Activated T-cell treated with anti-CD3 and anti-CD28 coated beads for 1 hour (primary cell): ENCODE measurements around the gene RND3.

Experiments used
- DNase-seq: peaks from one replicate; pipeline ENCODE4 v3.0.0-alpha.2; 2020; ENCODE audit warnings: low read depth

The RND3 gene

DNA sequence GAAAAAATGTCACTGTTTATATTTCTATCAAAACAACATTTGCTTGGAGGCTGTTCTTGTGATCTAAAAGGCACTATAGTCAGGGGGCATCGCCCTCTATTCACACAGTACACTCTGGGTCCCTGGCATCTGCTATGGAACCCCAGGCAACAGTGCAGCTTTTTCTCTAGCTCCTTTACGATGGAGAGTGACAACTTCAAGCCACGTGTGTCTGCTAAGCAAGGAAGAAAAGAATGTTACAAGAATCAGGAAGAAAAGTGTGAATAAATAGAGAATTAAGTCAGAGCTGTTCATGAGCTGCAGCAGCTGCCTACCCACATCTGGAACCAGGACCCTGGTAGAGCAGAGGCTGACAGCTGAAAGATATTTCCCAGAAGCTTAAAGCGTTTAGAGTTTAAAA lies 11.2 kb downstream of the RND3 start:
- no peak for DNase-seq

DNA sequence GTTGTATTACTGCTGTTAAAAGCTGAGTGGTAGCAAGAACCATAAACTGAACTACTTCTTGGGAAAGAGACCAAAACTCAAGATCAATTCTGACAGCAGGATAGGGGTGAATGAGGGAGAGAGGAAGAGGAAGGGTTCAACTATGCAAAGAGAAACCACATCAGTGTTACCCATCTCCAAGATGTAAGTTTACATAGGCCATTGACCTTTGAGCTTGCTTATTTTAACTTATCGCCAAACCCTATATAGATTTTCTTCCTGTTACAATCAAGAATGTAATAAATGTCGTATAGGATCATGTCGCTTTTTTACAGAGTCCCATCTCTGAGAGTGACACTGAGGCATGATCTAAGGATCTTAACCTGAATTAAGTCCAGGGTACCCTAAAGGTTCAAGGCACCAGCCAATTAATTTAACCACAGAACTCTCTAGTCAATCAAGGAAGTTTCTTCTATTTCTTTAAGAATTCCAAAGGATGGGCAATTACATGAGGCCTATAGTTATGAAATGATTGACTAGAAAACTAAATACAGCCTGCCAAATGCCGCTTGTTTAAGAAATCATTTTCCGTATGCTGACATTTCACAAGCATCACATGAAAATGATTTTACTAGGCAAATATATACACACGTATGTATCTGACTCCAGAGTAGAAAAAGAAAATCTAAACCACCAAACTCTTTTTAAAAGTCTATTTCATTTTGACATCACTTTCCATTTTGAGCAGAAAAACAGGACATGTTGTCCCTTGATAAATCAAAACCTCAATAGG lies 11.8 kb downstream of the RND3 start:
- no peak for DNase-seq

DNA sequence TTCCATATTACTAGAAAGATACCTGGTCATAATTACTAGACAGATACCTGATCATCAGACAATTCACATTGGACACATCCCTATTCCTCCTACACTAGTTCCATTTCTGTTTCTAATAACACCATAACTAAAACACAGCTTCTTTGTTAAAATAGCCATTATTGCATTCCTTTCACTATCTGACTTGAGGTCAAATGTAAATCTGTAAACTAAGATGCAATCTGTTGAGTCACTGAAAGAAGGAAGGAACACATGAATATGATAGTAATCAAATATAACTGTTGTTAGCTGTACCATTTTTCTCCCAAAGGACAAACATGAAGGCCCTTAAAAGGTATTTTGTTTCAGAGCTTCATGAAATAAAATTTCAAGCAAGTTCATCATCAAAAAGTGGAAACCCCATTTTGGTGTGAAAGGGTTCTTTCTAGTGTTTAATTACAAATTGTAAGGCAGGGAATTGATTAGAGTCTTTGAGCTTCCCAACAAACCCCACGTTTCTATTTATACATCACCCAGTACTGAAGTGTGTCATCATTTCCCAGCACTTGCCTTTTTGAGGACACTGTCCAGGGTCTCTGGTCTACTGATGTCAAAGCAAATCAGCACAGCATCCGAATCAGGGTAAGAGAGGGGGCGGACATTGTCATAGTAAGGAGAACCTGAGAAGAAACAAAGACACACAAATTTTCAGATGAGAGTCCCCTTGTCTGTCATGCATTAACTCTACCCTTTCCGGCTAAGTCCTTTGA lies 13.0 kb downstream of the RND3 start:
- DNase-seq: no peak

DNA sequence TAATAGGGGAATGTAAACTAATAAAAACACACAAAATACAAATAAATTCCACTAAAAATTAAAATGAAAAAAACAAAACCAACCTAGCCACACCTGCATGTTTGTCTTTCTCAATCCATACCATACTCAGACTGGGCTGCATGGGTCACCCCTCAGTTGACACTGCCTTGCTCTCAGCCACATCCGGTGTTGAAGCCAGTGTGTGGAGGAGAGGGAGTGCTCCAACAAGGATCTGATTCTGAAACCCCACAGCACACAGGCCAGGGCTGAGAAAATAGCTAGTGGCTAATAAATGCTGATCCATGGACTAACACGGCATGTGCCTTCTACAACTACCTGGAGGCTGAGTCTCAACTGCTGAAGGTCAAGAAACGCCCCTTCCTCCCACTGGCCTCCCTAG lies 13.7 kb downstream of the RND3 start:
- no peak for DNase-seq

DNA sequence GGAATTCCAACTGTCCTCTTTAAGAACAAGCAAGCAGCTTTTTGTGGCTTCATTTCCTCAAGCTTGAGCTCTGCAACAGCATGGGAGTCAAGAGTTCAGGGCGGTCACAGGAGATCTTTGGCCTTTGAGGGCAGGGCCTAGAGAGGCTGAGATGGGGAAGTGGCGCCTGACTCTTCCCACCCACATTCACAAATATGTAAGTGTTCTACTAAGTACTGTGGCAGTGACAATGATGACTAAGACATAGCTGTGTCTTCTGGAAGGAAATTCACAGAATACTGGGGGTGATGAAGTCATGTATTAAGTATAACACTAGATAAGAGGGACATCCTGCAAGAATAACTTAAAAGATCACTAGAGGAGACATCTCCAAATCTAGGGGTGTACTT lies 15.0 kb downstream of the RND3 start:
- no peak for DNase-seq

DNA sequence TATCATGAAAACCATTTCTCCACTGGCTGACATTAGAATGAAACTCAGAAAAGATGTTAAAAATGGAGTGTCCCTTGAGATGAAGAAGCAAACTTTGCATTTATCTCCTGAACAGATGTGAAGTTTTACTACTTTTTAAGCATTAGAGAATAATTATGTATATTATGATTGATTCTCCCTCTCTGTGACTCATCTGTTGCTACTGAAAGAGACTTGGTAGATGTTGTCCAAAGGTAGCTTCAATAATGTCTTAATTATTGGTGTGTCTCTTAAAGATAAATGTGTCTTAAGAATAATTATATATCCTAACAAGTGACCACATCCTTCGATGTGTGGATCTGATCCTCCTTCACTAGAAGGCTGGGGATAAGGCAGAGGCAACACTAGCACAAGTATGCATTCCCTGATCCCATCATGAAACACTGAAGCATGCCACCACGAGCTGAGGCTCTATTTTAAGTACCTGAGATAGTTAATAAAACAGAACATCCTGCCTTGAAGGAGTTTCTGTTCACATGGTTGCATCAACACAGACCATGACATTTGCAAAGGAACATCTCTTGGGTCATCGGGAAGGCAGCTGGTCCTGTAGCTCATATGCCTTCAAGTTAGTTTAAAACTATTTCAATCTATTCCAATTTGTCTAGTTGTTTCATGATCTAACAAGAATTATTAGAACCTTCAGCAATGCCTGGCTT lies 15.5 kb downstream of the RND3 start:
- DNase-seq: no peak

DNA sequence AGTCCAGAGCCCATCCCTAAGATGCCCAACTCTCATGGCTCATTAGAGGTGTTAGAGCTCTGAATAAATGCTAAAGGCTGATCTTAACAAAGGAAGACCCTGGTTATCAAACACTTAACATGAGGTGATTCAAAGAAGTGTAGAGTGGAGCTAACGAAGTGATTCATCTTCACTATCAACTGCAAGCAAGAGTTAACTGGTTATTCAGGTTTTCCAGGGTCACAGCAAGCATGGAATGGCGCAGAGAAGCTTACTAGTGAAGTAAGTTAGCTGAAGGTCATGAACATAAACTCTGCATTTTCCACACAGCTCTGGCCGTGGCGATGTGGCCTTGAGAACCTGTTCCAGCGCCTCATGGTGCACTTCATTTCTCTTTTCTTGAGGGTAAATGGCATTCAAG lies 17.0 kb downstream of the RND3 start:
- no peak for DNase-seq

DNA sequence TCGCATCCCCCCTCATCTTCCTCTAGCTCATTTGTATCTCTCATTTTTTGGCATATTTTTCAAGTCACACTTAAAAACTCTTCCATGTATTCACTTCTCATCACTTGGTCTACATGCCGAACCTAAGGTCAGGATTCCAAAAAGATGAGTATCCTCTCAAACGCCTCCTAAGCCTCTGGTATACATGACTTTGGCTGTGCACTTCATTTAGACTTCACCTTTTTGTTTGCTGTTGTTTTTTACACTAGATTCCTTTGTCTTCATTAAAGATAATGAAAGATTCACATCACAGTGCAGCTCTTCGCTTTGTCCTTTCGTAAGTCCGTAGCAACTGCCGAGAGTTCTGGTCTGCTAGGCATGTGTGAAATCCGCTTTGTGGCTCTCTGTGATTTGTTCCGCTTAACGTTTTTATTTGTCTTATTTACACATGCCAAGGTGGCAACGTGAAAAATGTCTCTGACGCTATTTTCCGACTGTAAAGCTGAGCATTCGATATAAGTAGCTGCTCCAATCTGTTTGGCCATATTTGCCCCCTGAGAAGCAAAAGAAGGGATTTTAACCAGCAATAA lies 17.7 kb downstream of the RND3 start:
- no peak for DNase-seq

DNA sequence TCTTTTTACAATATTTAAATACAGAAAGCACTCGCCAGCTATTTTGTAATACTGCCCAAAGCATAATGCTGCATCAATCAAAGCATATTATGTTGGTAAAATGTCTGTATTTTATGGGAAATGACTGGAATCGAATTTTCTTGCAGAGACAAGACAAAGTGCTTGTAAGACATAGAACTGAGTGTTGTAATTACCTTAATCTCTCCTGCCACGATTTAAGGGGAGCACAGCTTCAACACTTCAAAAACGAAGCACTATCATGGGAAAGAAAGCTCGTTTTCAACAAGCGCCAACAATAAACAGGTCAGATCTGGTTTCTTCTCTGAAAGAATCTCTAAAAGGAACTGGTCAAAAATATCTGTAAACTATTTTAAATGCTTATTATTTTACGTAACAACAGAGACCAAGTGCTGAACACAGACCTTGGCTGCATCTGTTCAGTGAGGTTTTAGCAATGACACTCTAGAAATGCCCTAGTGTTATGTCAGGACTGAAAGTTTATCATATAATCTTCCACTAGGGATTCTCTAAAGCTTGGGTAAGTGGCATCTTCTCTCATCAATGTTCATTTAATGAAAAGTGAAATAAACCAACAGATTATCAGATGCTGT lies 19.0 kb downstream of the RND3 start:
- no peak for DNase-seq

DNA sequence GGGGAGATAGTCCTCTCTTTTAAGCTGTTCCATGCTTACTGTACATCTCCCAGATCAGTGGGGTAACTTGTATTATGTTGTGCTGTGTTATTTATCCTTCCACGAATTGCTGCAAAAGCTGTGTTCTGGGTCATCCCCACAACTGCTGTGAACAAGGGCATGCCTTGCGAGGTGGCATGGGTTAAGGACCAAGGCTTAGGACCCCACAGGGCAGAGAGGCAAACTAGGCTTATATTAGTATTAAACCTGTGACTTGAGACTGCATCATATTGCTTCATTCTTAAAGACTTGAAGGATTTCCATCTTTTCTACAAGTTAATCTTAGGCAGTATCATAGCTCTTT lies 19.9 kb downstream of the RND3 start:
- no peak for DNase-seq

DNA sequence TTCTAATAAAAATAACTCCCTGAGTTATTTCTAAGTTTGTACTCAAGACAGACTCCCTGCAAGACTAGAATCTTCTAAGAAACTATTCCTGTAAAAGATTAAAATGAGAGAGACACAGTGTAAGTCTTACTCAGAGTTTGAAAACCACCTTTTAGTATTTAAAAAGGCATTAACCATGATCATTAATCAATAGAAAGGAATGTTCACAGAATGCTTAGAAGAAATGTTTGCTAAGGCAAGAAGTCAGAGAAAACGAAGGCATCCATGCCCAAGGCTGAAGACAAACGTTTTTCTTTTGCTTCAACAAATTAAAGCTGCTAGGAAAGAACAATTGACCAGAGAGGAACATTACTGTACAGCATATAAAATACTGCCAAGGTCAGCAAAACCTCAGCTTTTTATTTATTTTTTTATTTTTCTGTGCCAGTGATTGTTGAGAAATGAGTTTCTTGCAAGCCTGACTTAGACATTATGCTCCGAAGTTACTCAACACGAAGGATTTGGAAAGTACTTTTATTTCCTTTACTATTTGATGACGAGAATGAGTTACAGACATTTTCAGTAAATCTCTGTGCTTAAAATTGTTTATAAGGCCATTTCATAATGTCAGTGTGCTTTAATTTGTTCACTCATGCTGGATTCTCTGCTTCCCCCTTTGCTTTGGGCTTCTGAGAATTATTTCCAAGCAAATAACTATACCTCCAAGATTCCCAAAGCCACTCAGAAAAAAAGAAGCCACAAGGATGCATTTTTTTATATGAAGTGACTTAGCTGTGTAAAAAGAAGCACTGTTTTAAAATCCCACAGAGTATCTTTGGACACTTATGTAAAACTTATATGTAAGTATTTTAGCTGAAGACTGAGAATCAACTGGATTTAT lies 20.5 kb downstream of the RND3 start:
- DNase-seq: no peak

DNA sequence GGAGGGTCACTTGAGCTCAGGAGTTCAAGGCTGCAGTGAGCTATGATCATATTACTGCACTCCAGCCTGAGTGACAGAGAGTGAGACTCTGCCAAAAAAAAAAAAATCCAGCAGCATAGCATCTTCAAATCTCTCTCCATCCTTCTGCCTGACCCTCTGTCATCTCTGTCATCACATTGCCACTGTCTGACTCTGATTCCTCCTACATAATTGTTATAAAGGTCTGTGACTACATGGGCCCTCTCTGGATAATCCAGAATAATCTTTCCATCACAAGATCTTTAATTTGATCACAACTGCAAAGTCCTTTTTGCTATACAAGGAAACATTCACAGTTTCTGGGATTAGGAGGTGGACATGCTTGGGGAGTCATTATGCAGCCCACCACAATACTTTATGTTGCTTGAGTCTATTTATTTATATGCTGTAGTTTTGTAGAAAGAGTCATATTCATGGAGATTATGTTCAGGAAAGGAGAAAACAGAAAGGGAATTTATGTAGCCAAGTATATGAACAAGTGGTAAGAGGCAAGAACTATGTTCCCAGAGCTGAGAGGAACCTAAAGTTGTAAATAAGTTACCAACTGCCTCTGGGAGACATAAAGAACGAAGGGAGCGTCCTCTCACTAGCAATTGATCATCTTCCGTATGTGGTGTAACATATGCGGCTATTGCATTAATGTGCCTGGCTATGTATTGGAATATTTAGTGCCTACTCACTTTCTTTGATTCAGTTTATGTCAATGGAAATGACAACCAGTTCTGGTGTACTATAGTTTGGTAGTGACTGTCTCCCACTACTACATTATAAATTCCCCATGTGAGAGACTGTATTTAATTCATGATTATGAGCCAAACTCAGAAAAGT lies 21.5 kb downstream of the RND3 start:
- no peak for DNase-seq

DNA sequence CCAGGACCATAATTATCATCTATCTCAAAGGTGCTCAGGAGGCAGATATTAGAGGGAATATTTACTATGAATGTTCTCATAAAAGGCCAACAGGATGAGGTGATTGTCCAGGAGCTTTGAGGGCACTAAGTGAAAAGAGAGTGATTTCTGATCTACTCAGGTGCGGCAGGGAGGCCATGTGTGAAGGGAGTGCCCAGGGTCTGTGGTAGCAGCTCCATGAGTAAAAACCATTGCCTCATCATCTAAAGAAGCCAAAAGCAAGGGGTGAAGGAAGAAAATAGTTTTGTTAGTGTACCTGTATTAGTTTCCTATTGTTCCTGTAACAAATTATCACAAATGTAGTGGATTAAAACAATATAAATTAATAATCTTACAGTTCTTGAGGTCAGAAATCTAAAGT lies 22.5 kb downstream of the RND3 start:
- no peak for DNase-seq

DNA sequence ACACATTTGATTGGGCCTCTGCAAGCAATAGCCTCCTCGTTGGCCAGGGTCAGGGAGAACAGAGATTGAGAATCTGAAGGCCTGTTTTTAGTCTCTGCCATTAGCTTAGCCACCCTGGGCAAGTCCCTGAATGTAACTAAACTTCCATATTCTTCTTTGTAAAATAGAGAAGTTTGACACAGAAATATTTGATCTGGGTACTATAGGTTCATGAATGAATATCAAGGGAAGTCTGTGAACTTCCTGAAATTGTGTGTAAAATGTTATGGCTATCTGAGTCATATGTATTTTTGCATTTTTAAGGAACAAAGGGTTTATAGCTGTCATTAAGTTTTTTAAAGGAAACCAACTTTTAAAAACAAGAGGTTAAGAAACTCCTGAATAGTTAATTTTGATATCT lies 23.2 kb downstream of the RND3 start:
- no peak for DNase-seq

DNA sequence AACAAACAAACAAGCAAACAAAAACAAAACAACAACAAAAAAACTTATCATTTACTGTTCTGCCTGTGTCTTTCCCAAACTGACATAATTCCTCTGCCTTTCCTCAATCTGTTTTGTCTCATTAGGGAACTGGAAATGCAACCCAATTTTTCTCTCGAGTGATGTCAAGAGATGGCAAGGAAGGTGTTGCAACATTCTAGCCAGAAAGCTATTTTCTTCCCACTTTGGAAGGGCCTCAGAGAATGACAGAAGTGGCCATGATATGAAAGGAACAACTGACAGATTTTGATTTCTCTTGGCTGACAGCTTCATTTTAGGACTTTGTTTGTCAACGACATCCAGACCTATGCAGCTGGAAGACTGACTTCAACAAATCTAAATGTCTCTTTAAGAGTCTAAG lies 24.7 kb downstream of the RND3 start:
- no peak for DNase-seq

DNA sequence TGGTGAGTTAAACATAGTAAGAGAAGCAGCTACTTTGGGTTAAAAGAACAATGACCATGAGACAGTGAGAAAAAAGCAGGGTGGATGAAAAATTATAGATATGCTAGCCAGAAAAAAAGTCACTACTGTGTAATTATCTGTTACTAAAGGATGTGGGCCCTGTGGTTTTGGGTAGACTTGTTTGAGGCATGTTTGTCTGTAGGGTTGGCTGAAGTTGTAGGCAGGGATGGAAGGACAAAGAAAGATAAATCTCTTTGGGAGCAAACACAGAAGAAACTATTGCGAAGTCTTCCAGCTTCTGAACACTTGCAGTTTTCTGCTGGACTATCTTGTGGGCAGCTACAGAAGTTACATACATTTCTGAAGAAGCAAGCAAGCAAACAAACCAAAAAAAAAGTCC lies 28.2 kb downstream of the RND3 start:
- no peak for DNase-seq

DNA sequence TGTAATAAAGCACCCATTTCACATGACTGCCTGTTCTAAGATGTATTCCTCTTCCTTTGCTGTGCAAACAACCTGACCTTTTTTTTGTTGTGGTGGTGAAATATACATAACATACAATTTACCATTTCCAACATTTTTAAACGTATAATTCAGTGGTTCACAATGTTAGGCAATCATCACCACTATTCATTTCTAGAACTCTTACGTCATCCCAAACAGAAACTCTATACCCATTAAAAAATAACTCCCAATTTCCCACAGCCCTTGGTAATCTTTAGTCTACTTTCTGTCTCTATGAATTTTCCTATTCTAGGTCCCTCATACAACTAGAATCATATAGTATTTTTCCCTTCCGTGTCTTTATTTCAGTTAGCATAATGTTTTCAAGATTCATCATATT lies 36.7 kb downstream of the RND3 start:
- DNase-seq: no peak

DNA sequence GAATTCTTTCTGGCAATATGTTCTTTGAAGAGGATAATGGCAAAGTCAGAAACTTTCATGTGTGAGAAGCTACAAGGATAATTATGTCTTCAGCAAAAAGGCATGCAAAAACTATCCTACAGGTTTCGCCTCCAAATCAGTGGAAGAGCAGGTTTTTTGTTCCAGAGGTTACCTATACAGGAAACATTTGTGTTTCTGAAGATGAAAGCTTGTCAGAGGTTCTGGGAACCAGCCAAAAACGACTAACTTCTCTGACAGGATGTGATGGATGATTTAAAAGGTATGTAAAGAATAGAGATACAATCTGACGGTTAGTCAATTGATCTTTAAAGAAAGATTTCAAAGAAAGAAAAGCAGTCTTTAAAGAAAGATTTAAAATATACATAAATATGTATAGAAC lies 37.6 kb downstream of the RND3 start:
- DNase-seq: no peak

DNA sequence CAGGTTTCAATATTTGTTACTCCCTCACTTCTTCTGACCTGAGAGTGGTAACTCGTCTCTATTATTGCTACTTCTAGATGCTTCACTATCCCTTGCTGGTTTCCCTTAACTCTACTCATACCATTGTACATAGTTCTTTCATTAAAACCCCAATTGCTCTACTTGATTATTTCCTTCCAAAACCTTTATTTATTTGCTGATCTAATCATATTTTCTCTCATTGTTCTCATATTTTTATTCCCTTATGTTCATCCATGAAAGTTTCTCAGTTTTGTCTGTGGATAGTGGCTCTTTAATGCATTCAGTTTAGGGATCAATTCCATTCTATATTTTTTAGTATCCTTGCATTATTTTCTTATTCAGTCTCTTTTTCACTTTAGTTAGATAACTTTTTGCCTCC lies 42.1 kb downstream of the RND3 start:
- no peak for DNase-seq

DNA sequence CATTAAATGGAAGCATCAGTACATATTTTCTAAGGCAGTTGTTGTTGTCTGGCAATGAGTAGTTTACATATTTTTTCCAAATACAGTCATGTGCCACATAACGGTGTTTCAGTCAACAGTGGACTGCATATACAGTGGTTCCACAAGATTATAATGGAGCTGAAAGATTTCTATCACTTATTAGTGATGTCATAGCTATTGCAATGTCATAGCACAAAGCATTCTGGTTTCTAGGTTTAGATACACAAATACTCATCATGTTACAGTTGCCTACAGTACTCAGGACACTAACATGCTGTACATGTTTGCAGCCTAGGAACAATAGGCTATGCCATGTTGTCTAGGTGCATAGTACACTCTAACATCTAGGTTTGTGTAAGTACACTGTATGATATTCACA lies 45.0 kb downstream of the RND3 start:
- no peak for DNase-seq

DNA sequence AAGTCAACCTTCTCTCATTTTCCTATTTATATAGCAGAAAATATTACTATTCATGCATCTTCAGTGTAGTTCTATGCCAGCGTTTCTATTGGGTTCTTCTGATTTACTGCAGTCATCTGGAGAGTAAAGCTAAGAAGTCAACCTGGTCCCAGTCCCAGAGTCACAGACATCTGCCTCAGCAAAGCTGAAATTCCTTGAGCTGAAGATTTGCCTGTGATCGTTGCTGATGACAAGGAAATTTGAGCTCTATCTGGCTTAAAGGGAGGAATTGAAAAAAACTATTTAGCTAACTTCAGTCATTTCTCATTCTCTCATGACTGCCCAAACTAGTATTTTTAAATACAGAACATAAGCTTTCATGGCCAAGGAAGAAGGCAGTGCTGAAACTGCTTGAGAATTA lies 45.7 kb downstream of the RND3 start:
- DNase-seq: no peak
